Upper lobe of left lung (tissue), 4 donors: ENCODE measurements around the gene ADAMTS17.

Experiments
- CTCF ChIP-seq, 6 experiments: fragments of 450-650 bp in 4 of 6; fragments of 200-600 bp in 2 of 6; sonication (generic) in 2 of 6; IDR thresholded peaks; one replicate each; pipeline ENCODE4 v1.5.1; 2016 to 2019; ENCODE audit warnings: antibody characterized with exemption in 6 of 6
- EP300 ChIP-seq, 4 donors: sonication (generic); formaldehyde crosslinking; IDR thresholded peaks; one replicate each; pipeline ENCODE4 v1.5.1; 2017; ENCODE audit warnings: antibody characterized with exemption in 4 of 4, control low read depth in 2 of 4
- POLR2AphosphoS5 ChIP-seq, 2 donors: sonication (generic); formaldehyde crosslinking; IDR thresholded peaks; one replicate each; pipeline ENCODE4 v1.5.1; 2017; ENCODE audit warnings: antibody characterized with exemption in 2 of 2

- no peak for TF ChIP-seq EP300 (IDR thresholded peaks at IDR 0.05)
- TF ChIP-seq CTCF (IDR thresholded peaks at IDR 0.05), result no peak
- TF ChIP-seq POLR2AphosphoS5 (IDR thresholded peaks at IDR 0.05), result no peak
These were observed 384.7 kb downstream of the ADAMTS17 start for GRCh38 chr15:99956820-99957641.
